Smooth muscle cell (in vitro differentiated cells): Measurements from ENCODE around the gene FOXP4. TPM values are rescaled to one million over a fixed set of nuclear protein-coding genes. Genes with fewer than 3 reads are reported as not detected.

Source experiments
- DNase-seq: peaks from one replicate; lab custom pipeline; 2025; ENCODE audit not compliant: unreplicated experiment; lab: John Stamatoyannopoulos, UW
- H2AFZ ChIP-seq: fragments of 200-600 bp; sonication (generic); 2 replicates; pipeline ENCODE4 v1.6.0; 2016; ENCODE audit warnings: antibody characterized with exemption, low read depth, mild to moderate bottlenecking
- H3F3A ChIP-seq: fragments of 200-600 bp; sonication (generic); 2 replicates; pipeline ENCODE4 v1.6.0; 2017; ENCODE audit warnings: antibody characterized with exemption, low read depth
- H3K27ac ChIP-seq: fragments of 200-600 bp; sonication (generic); 2 replicates; pipeline ENCODE4 v1.5.1; 2016; ENCODE audit warnings: low read depth, mild to moderate bottlenecking
- H3K27me3 ChIP-seq: fragments of 200-600 bp; sonication (generic); 2 replicates; pipeline ENCODE4 v1.6.1; 2016; ENCODE audit warnings: low read depth, mild to moderate bottlenecking
- H3K36me3 ChIP-seq: fragments of 200-600 bp; sonication (generic); 2 replicates; pipeline ENCODE4 v1.5.1; 2016; ENCODE audit warnings: low read depth
- H3K4me1 ChIP-seq: fragments of 200-600 bp; sonication (generic); 2 replicates; pipeline ENCODE4 v1.5.1; 2016; ENCODE audit warnings: low read depth
- H3K4me2 ChIP-seq: fragments of 200-600 bp; sonication (generic); 2 replicates; pipeline ENCODE4 v1.6.0; 2016; ENCODE audit warnings: mild to moderate bottlenecking
- H3K4me3 ChIP-seq: fragments of 200-600 bp; sonication (generic); 2 replicates; pipeline ENCODE4 v1.5.1; 2016; ENCODE audit warnings: mild to moderate bottlenecking
- H3K79me2 ChIP-seq: fragments of 200-600 bp; sonication (generic); 2 replicates; pipeline ENCODE4 v1.6.0; 2016; ENCODE audit warnings: low read depth, mild to moderate bottlenecking
- H3K9ac ChIP-seq: fragments of 200-600 bp; sonication (generic); 2 replicates; pipeline ENCODE4 v1.6.0; 2016; ENCODE audit warnings: low read depth
- H3K9me3 ChIP-seq: fragments of 200-600 bp; sonication (generic); replicated peaks from 2 replicates; pipeline ENCODE4 v1.5.1; 2016; ENCODE audit warnings: low read depth
- H4K20me1 ChIP-seq: fragments of 200-600 bp; sonication (generic); 2 replicates; pipeline ENCODE4 v1.6.0; 2016; ENCODE audit warnings: low read depth
- CTCF ChIP-seq: fragments of 200-600 bp; sonication (generic); IDR thresholded peaks from 2 replicates; pipeline ENCODE4 v1.5.1; 2017; ENCODE audit warnings: borderline replicate concordance, mild to moderate bottlenecking, antibody characterized with exemption; ENCODE audit not compliant: insufficient read depth, poor library complexity, severe bottlenecking
- WGBS: methylation state at CpG from one replicate; pipeline ENCODE4 v1.1.7; 2016; ENCODE audit warnings: low lambda C conversion rate; 5-methylcytosine and 5-hydroxymethylcytosine counted together
- polyA plus RNA-seq: library from polyadenylated mRNA; unstranded; fragments of >200 nt; fragmentation: Nextera tagmentation; extraction: Ambion mirVana; gene quantifications from 2 replicates; pipeline ENCODE4 v1.2.1, GENCODE V29; 2016
- total RNA-seq: library from RNA; depleted of rRNA; stranded (reverse); fragments of >200 nt; gene quantifications from 2 replicates; pipeline ENCODE4 v1.2.3, GENCODE V29; 2014

FOXP4 gene
- total and polyA plus RNA-seq, 2 experiments from 2014 or later = 5.3 to 31.9 TPM

- no peaks in the 10 kb centered on the region for H3K9me3 ChIP-seq
- H4K20me1 ChIP-seq = no peaks in the 10 kb centered on the region
- DNase-seq = peak; percentile 62
- H3K79me2 ChIP-seq = no peaks in the 10 kb centered on the region
- no peaks in the 10 kb centered on the region for H3K27me3 ChIP-seq
- TF ChIP-seq CTCF = no peak
- peak overlapping the region; percentile 94 for H2AFZ ChIP-seq
- H3K36me3 ChIP-seq = no peaks in the 10 kb centered on the region
- H3K4me2 ChIP-seq = peak overlapping the region; percentile 88
- H3K4me3 ChIP-seq = peak overlapping the region; percentile 44
- peak overlapping the region; percentile 60 for H3K9ac ChIP-seq
- WGBS = 3% methylated on average over 57 of the region's 57 CpGs
- H3F3A ChIP-seq = peaks cover 9% of the 10 kb centered on the region
- H3K4me1 ChIP-seq = peaks cover 27% of the 10 kb centered on the region
- H3K27ac ChIP-seq = peak overlapping the region; percentile 86
Measured at GRCh38 chr6:41505122-41506049, 40.8 kb upstream of the FOXP4 start.

GRCh38 chr6:41508479-41508878 lies 37.7 kb upstream of the FOXP4 start:
- H3K4me2 ChIP-seq = no peak overlapping the region
- no peak overlapping the region for H3K9ac ChIP-seq
- H3F3A ChIP-seq = peaks cover 9% of the 10 kb centered on the region
- H3K27ac ChIP-seq = no peak overlapping the region
- peaks cover 18% of the 10 kb centered on the region for H3K4me1 ChIP-seq
- H3K36me3 ChIP-seq = no peaks in the 10 kb centered on the region
- no peak overlapping the region for H3K4me3 ChIP-seq
- 92% methylated on average over 6 of the region's 6 CpGs for WGBS
- H3K9me3 ChIP-seq = no peaks in the 10 kb centered on the region
- no peaks in the 10 kb centered on the region for H3K27me3 ChIP-seq
- H2AFZ ChIP-seq = no peak overlapping the region
- DNase-seq = no peak
- no peaks in the 10 kb centered on the region for H4K20me1 ChIP-seq
- no peaks in the 10 kb centered on the region for H3K79me2 ChIP-seq
- TF ChIP-seq CTCF = no peak

GRCh38 chr6:41509580-41509979 lies 36.6 kb upstream of the FOXP4 start:
- TF ChIP-seq CTCF = no peak
- H3K4me2 ChIP-seq = no peak overlapping the region
- no peak for DNase-seq
- H3F3A ChIP-seq = peaks cover 9% of the 10 kb centered on the region
- no peak overlapping the region for H3K27ac ChIP-seq
- no peaks in the 10 kb centered on the region for H4K20me1 ChIP-seq
- H3K4me1 ChIP-seq = peaks cover 14% of the 10 kb centered on the region
- H3K9me3 ChIP-seq = no peaks in the 10 kb centered on the region
- H3K36me3 ChIP-seq = no peaks in the 10 kb centered on the region
- H3K4me3 ChIP-seq = no peak overlapping the region
- no peak overlapping the region for H3K9ac ChIP-seq
- no peaks in the 10 kb centered on the region for H3K79me2 ChIP-seq
- no peak overlapping the region for H2AFZ ChIP-seq
- no peaks in the 10 kb centered on the region for H3K27me3 ChIP-seq
- WGBS = 55% methylated on average over 5 of the region's 5 CpGs
